PC-3 (cell line): ENCODE measurements around the gene USP33.
A peak's percentile ranks its signal among the peaks of the same experiment; 100 is the strongest.

Experiments used
- EZH2phosphoT487 ChIP-seq: fragments of 300-600 bp; sonication (generic); IDR thresholded peaks from 2 replicates; pipeline ENCODE4 v1.6.1; 2018; ENCODE audit warnings: mild to moderate bottlenecking, antibody characterized with exemption, low read length, borderline replicate concordance
- TF ChIP-seq, protein P1 (sequence below): fragments of 300-600 bp; sonication (generic); conservative IDR thresholded peaks from 2 replicates; pipeline ENCODE4 v1.5.1; 2017; ENCODE audit warnings: antibody characterized with exemption, low read depth, mild to moderate bottlenecking, low read length

DNA sequence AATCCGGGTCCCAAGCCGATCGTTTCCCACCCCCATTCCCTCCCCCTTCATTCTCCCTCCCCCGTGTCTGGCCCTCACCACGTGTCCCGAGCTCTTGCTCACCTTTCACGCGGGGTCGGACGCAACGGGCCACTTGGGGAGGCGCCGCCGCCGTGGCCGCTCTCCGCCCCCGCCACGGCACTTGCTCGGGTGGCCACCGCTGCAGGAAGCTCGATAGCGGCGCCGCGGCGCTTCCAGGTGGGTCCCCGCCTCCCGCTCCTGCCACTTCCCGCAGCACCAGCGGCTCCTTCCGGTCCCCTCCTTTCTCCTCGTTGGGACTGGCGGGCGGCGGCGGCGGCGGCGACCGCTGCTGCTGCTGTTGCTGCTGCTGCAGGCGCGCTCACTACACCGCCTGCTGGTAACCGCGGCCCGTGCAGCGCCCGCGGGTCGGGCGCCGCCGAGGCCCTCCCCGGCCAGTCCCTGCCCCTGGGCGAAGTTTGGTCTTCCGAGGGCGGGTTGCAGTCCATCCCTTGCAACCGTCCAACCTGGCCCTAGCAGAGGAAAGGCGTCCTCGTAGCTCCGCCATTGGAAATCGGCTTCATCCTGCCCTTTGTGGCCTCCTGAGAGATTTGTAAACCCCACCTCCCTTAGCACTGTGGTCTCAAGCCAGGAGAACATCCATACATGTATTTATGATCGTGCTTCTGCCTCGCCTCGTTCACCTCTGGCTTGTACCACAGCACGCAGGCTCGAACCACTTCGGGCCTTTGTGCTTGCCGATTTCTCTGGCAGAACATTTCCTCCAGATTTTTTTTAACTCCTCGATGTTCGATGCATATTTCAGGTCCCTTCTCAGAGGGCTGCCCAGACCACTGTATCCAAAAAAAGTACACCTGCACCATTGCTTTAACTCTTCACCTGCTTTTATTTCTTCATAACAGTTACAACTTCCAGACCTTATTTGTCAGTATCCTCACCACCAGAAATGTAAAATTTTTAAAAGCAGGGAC is 76.2 kb downstream of the USP33 start:
- TF ChIP-seq, protein P1, sequence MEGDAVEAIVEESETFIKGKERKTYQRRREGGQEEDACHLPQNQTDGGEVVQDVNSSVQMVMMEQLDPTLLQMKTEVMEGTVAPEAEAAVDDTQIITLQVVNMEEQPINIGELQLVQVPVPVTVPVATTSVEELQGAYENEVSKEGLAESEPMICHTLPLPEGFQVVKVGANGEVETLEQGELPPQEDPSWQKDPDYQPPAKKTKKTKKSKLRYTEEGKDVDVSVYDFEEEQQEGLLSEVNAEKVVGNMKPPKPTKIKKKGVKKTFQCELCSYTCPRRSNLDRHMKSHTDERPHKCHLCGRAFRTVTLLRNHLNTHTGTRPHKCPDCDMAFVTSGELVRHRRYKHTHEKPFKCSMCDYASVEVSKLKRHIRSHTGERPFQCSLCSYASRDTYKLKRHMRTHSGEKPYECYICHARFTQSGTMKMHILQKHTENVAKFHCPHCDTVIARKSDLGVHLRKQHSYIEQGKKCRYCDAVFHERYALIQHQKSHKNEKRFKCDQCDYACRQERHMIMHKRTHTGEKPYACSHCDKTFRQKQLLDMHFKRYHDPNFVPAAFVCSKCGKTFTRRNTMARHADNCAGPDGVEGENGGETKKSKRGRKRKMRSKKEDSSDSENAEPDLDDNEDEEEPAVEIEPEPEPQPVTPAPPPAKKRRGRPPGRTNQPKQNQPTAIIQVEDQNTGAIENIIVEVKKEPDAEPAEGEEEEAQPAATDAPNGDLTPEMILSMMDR: peak; percentile 81
- TF ChIP-seq EZH2phosphoT487: no peak
